Measurements from ENCODE around the gene ADISSP. TPM values are rescaled to one million over a fixed set of nuclear protein-coding genes. Genes with fewer than 3 reads are reported as not detected.
"Not testable (repeated sequence)": the region's sequence is repeated elsewhere in the genome, so short reads cannot be mapped to it uniquely, and the experiment has no call there.

Gene ADISSP
- total and polyA plus RNA-seq, 12 donors, result 7.7 to 21.0 (median 11.3) TPM

DNA sequence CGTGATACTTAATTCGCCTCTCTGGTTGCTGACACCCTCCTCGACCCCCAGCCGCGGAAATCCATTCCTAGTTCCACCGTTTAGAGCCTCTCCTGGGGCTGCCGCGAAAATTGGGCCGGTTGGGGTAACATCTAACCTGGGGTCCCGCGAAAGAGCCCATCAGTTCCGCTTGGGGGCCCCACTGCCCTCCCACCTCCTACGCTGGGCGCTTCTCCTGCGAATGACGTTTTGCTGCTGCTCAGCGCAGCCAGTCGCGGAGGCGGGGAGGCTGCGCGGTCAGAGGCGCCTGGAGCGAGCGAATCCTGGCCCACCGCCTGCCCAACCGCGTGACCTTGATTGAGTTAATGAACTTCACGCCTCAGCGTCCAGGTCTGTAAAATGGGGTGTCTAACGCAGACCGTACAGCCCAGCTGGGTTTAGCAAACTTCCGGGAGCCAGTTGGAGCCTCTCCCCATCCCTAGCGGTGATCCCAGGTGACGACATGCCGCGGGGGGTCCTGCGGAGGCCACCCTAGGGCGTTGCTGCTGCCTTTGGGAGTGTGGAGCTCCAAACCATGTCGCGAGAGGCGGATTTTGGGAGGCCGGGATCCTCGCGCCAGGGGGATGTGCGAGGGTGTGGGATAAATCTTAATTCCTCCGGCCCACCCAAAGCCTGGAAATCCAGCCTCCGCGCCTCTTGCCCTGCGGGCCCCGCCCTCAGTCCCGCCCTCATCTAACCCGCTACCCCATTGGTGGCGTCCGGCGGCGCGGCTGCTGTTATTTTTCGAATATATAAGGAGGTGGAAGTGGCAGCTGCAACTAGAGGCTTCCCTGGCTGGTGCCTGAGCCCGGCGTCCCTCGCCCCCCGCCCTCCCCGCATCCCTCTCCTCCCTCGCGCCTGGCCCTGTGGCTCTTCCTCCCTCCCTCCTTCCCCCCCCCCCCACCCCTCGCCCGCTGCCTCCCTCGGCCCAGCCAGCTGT, 28.2 kb upstream of the ADISSP start, which contains the start of gene CDC25B:
CDC25B (plus strand) TSS at position 800 of the 958 bp plus-strand sequence. CDS start 222 bp downstream, outside the sequence.
- WGBS, 2 donors, result 3% methylated on average over 60 to 67 of the region's 69 CpGs
- DNase-seq (peak; percentile 93), ATAC-seq (peak; percentile 90 to 96 (median 96))
- no peaks in the 10 kb centered on the region for H3K27me3 ChIP-seq
- peaks cover 0 to 54% (median 20%) of the 10 kb centered on the region in 9 donors for H3K4me1 ChIP-seq
- H3K9me3 ChIP-seq, result no peaks in the 10 kb centered on the region
- H3K27ac ChIP-seq, result peak within 1 kb of the TSS; percentile 89 to 98 (median 96)
- intact Hi-C loops (cut with DNase I), result loop anchor here in 2 of 10 donors (2.0 kb wide), 2 partner anchors 15 to 21 kb away; no protein-coding TSS in a partner anchor
- peaks cover 0 to 28% (median 0%) of the 10 kb centered on the region in 9 donors for H3K36me3 ChIP-seq
- peak within 1 kb of the TSS; percentile 47 to 92 (median 70) for H3K4me3 ChIP-seq
- TF ChIP-seq, protein P1, sequence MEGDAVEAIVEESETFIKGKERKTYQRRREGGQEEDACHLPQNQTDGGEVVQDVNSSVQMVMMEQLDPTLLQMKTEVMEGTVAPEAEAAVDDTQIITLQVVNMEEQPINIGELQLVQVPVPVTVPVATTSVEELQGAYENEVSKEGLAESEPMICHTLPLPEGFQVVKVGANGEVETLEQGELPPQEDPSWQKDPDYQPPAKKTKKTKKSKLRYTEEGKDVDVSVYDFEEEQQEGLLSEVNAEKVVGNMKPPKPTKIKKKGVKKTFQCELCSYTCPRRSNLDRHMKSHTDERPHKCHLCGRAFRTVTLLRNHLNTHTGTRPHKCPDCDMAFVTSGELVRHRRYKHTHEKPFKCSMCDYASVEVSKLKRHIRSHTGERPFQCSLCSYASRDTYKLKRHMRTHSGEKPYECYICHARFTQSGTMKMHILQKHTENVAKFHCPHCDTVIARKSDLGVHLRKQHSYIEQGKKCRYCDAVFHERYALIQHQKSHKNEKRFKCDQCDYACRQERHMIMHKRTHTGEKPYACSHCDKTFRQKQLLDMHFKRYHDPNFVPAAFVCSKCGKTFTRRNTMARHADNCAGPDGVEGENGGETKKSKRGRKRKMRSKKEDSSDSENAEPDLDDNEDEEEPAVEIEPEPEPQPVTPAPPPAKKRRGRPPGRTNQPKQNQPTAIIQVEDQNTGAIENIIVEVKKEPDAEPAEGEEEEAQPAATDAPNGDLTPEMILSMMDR (IDR thresholded peaks at IDR 0.05), result peak in 6 of 9 donors; percentile 19 to 44 (median 40)

DNA sequence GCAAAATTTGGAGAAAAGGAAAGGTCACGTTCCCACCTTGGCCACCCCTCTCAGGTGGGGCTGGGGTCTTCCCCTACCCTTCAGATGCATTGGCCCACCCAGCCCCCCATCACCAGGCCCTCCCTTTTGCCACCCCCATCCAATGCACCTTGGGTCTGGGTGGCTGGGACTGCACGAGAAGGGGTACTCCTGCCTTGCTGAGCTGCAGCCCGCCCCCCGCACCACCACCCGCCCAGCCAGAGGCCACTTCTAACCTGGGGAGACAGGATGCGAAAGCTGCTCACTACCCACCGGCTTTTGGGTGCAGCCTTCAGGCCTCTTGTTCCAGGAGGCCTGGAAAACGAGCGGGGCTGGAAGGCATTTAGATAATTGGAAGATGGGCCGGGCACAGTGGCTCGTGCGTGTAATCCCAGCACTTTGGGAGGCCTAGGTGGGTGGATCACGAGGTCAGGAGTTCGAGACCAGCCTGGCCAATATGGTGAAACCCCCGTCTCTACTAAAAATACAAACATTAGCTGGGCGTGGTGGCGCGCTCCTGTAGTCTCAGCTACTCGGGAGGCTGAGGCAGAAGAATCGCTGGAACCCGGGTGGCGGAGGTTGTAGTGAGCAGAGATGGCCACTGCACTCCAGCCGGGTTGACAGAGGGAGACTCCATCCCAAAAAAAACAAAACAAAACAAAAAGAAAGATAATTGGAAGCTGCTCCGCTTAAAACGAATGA, 27.3 kb upstream of the ADISSP start:
- Histone ChIP-seq H3K4me1 (peaks cover 0 to 49% (median 20%) of the 10 kb centered on the region in 9 donors), H3K9me3 (no peaks in the 10 kb centered on the region), H3K27me3 (no peaks in the 10 kb centered on the region), H3K27ac (peak overlapping the region; percentile 89 to 98 (median 96)), H3K4me3 (peak overlapping the region; percentile 47 to 92 (median 70)), H3K36me3 (peaks cover 0 to 18% (median 0%) of the 10 kb centered on the region in 9 donors)
- ATAC-seq (peak in 1 of 8 donors; percentile 0), DNase-seq (no peak)
- intact Hi-C loops (cut with DNase I), result loop anchor here in 2 of 10 donors (2.0 kb wide), 2 partner anchors 16 to 22 kb away; no protein-coding TSS in a partner anchor
- WGBS, 2 donors, result 87% methylated on average over 25 of the region's 25 CpGs
- TF ChIP-seq, protein P1 (IDR thresholded peaks at IDR 0.05), result no peak

DNA sequence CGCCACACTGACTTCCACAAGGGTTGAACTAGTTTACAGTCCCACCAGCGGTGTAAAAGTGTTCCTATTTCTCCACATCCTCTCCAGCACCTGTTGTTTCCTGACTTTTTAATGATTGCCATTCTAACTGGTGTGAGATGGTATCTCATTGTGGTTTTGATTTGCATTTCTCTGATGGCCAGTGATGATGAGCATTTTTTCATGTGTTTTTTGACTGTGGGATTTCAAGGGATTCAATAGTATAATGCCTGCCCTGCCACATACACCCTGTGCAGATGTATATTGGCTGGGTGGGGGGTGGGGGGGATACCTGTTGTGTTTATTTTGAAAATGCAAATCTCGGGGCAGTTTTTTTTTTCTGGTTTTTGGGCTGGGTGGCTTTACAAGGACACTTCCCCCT, 26.6 kb upstream of the ADISSP start:
- not testable (repeated sequence) for DNase-seq, H3K27ac ChIP-seq, H3K9me3 ChIP-seq, H3K4me3 ChIP-seq, ATAC-seq, H3K27me3 ChIP-seq
- peaks cover 0 to 14% (median 0%) of the 10 kb centered on the region in 9 donors for H3K36me3 ChIP-seq
- 87 to 96% methylated on average over 1 to 3 of the region's 3 CpGs for WGBS, 2 donors
- intact Hi-C loops (cut with DNase I), result loop anchor here in 2 of 10 donors (2.0 kb wide), 2 partner anchors 17 to 23 kb away; no protein-coding TSS in a partner anchor
- H3K4me1 ChIP-seq, result peaks cover 0 to 43% (median 20%) of the 10 kb centered on the region in 9 donors

DNA sequence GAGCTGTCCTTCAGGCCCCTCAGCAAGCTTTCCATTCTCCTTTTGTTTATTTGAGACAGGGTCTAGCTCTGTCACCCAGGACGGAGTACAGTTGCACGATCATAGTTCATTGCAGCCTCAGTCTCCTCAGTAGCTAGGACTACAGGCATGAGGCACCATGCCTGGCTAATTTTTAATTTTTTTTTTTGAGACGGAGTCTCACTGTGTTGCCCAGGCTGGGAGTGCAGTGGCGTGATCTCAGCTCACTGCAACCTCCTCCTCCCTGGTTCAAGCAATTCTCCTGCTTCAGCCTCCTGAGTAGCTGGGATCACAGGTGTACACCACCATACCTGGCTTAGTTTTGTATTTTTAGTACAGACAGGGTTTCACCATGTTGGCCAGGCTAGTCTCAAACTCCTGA, 21.6 kb upstream of the ADISSP start:
- intact Hi-C loops (cut with DNase I), result loop anchor here in 4 of 10 donors (5.0 to 10.0 kb wide), 3 partner anchors 33 to 296 kb away; partner anchors contain the start of gene AP5S1 (in 2 of the 4)
- H3K9me3 ChIP-seq, H3K36me3 ChIP-seq, H3K4me3 ChIP-seq, DNase-seq, H3K27me3 ChIP-seq, ATAC-seq, H3K27ac ChIP-seq: not testable (repeated sequence)
- 96 to 97% methylated on average over 4 of the region's 4 CpGs for WGBS, 2 donors
- H3K4me1 ChIP-seq, result peaks cover 12 to 31% (median 23%) of the 10 kb centered on the region in 9 donors

Measured in heart right ventricle (tissue), 16 donors.